H9 (cell line): ENCODE results near the gene ZIC5. TPM values are rescaled to one million over a fixed set of nuclear protein-coding genes. Genes with fewer than 3 reads are reported as not detected.

Experiments used
- DNase-seq: peaks from one replicate; pipeline ENCODE4 v3.0.0-alpha.2; 2017
- H2AFZ ChIP-seq: one replicate; pipeline ENCODE4 v1.6.1; 2013; ENCODE audit warnings: mild to moderate bottlenecking, low read length, control low read depth, moderate library complexity
- H2AK5ac ChIP-seq: 2 replicates; pipeline ENCODE4 v1.6.1; 2013; ENCODE audit warnings: low read length, control low read depth, mixed read lengths; ENCODE audit not compliant: insufficient read length
- H2BK120ac ChIP-seq: one replicate; pipeline ENCODE4 v1.6.1; 2013; ENCODE audit warnings: low read depth, mild to moderate bottlenecking, low read length, control low read depth, inconsistent platforms; ENCODE audit not compliant: poor library complexity, severe bottlenecking
- H2BK12ac ChIP-seq: 2 replicates; pipeline ENCODE4 v1.6.1; 2013; ENCODE audit warnings: low read length, control low read depth, mixed read lengths, low read depth; ENCODE audit not compliant: insufficient read length
- H2BK15ac ChIP-seq: 2 replicates; pipeline ENCODE4 v1.6.1; 2013; ENCODE audit warnings: low read depth, low read length, control low read depth
- H2BK20ac ChIP-seq: one replicate; pipeline ENCODE4 v1.6.1; 2013; ENCODE audit warnings: low read depth, mild to moderate bottlenecking, low read length, control low read depth, inconsistent platforms; ENCODE audit not compliant: poor library complexity, severe bottlenecking
- H2BK5ac ChIP-seq: 2 replicates; pipeline ENCODE4 v1.6.1; 2013; ENCODE audit warnings: low read length, control low read depth, mixed read lengths; ENCODE audit not compliant: insufficient read length
- H3K14ac ChIP-seq: 2 replicates; pipeline ENCODE4 v1.6.1; 2013; ENCODE audit warnings: low read length, control low read depth; ENCODE audit not compliant: insufficient read depth
- H3K18ac ChIP-seq: 2 replicates; pipeline ENCODE4 v1.6.1; 2013; ENCODE audit warnings: low read depth, mild to moderate bottlenecking, mixed read lengths, low read length, control low read depth; ENCODE audit not compliant: insufficient read length
- H3K23ac ChIP-seq: 2 replicates; pipeline ENCODE4 v1.6.1; 2013; ENCODE audit warnings: low read length, control low read depth, mixed read lengths, low read depth; ENCODE audit not compliant: insufficient read length
- H3K23me2 ChIP-seq: 2 replicates; pipeline ENCODE4 v1.6.1; 2013; ENCODE audit warnings: low read depth, mild to moderate bottlenecking, mixed read lengths, low read length, control low read depth; ENCODE audit not compliant: insufficient read length, poor library complexity, severe bottlenecking
- H3K27ac ChIP-seq: 2 replicates; pipeline ENCODE4 v1.5.1; 2013; ENCODE audit warnings: low read length, control low read depth, mixed read lengths, low read depth; ENCODE audit not compliant: insufficient read length
- H3K27me3 ChIP-seq: 2 replicates; pipeline ENCODE4 v1.6.1; 2013; ENCODE audit warnings: low read length, control low read depth, inconsistent platforms; ENCODE audit not compliant: insufficient read depth
- H3K4ac ChIP-seq: 2 replicates; pipeline ENCODE4 v1.6.1; 2013; ENCODE audit warnings: low read depth, mild to moderate bottlenecking, control low read depth, inconsistent platforms, low read length, moderate library complexity
- H3K4me1 ChIP-seq: 2 replicates; pipeline ENCODE4 v1.6.1; 2013; ENCODE audit warnings: low read length, control low read depth, inconsistent platforms; ENCODE audit not compliant: insufficient read depth
- H3K4me2 ChIP-seq: 2 replicates; pipeline ENCODE4 v1.6.1; 2013; ENCODE audit warnings: low read length, control low read depth, mixed read lengths; ENCODE audit not compliant: insufficient read length, insufficient read depth
- H3K56ac ChIP-seq: 2 replicates; pipeline ENCODE4 v1.6.1; 2013; ENCODE audit warnings: low read depth, mild to moderate bottlenecking, mixed read lengths, low read length, control low read depth; ENCODE audit not compliant: insufficient read length
- H3K79me1 ChIP-seq: 2 replicates; pipeline ENCODE4 v1.6.1; 2013; ENCODE audit warnings: low read depth, mild to moderate bottlenecking, moderate library complexity, low read length, control low read depth, inconsistent platforms; ENCODE audit not compliant: insufficient read depth, poor library complexity, severe bottlenecking
- H3K79me2 ChIP-seq: 2 replicates; pipeline ENCODE4 v1.6.1; 2013; ENCODE audit warnings: low read length, control low read depth, inconsistent platforms; ENCODE audit not compliant: insufficient read depth
- H3K9ac ChIP-seq: 2 replicates; pipeline ENCODE4 v1.6.1; 2013; ENCODE audit warnings: low read length, control low read depth, mixed read lengths; ENCODE audit not compliant: insufficient read length; ENCODE audit errors: extremely low read depth
- H3K9me3 ChIP-seq: one replicate; pipeline ENCODE4 v1.6.1; 2013; ENCODE audit warnings: low read depth, low read length, inconsistent platforms; ENCODE audit not compliant: control insufficient read depth
- H3T11ph ChIP-seq: one replicate; pipeline ENCODE4 v1.6.1; 2013; ENCODE audit warnings: mild to moderate bottlenecking, low read length, control low read depth, inconsistent platforms
- H4K20me1 ChIP-seq: one replicate; pipeline ENCODE4 v1.6.1; 2013; ENCODE audit not compliant: control insufficient read depth, insufficient read length, insufficient read depth
- H4K5ac ChIP-seq: 2 replicates; pipeline ENCODE4 v1.6.1; 2013; ENCODE audit warnings: low read depth, mild to moderate bottlenecking, mixed read lengths, low read length, control low read depth; ENCODE audit not compliant: insufficient read length
- H4K8ac ChIP-seq: replicated peaks from 2 replicates; pipeline ENCODE4 v1.6.1; 2013; ENCODE audit warnings: low read length, control low read depth, mixed read lengths, low read depth; ENCODE audit not compliant: insufficient read length
- H4K91ac ChIP-seq: 2 replicates; pipeline ENCODE4 v1.6.1; 2013; ENCODE audit warnings: low read depth, mild to moderate bottlenecking, moderate library complexity, mixed read lengths, low read length, control low read depth; ENCODE audit not compliant: insufficient read length
- H3K27ac Mint-ChIP-seq, 3 experiments: 2 replicates in 2 of 3; 3 replicates in 1 of 3; pipeline ENCODE4 v1.8.0; 2020 to 2021; ENCODE audit warnings: mixed read lengths in 3 of 3, mild to moderate bottlenecking in 1 of 3, moderate library complexity in 1 of 3
- H3K27me3 Mint-ChIP-seq: 2 replicates; pipeline ENCODE4 v1.8.0; 2021; ENCODE audit warnings: low read depth, mild to moderate bottlenecking, moderate library complexity, mixed read lengths
- H3K36me3 Mint-ChIP-seq, 3 experiments: 2 replicates in 2 of 3; 3 replicates in 1 of 3; pipeline ENCODE4 v1.8.0; 2020 to 2021; ENCODE audit warnings: low read depth in 3 of 3, mixed read lengths in 3 of 3; ENCODE audit not compliant: insufficient read depth in 1 of 3
- H3K4me1 Mint-ChIP-seq, 2 experiments: 2 replicates each; pipeline ENCODE4 v1.8.0; 2020; ENCODE audit warnings: mixed read lengths in 2 of 2
- H3K4me3 Mint-ChIP-seq, 2 experiments: 2 replicates in 1 of 2; 3 replicates in 1 of 2; pipeline ENCODE4 v1.8.0; 2020 to 2021; ENCODE audit warnings: mild to moderate bottlenecking in 2 of 2, mixed read lengths in 2 of 2, moderate library complexity in 1 of 2
- H3K9me3 Mint-ChIP-seq, 2 experiments: 2 replicates in 1 of 2; 3 replicates in 1 of 2; pipeline ENCODE4 v1.8.0; 2020; ENCODE audit warnings: mild to moderate bottlenecking in 2 of 2, mixed read lengths in 2 of 2, moderate library complexity in 1 of 2
- WGBS: extraction: QIAGEN DNeasy Blood & Tissue Kit; methylation state at CpG from one replicate; pipeline ENCODE4 v1.1.7; 2013; ENCODE audit warnings: missing lambda C conversion rate, low lambda C conversion rate, mixed read lengths; ENCODE audit not compliant: insufficient read length; ENCODE audit errors: extremely low coverage; 5-methylcytosine and 5-hydroxymethylcytosine counted together
- total RNA-seq: library from RNA; stranded (reverse); gene quantifications from 2 replicates; pipeline ENCODE4 v1.2.1, GENCODE V29; 2021
- TF ChIP-seq, protein P1 (sequence below): fragments of 200-600 bp; sonication (generic); conservative IDR thresholded peaks from 3 replicates; pipeline ENCODE4 v1.8.0; 2021; ENCODE audit warnings: antibody characterized with exemption, mild to moderate bottlenecking

The ZIC5 gene
- total RNA-seq, 1 experiment from 2014 or later = 51.9 TPM

GRCh38 chr13:99973163-99973807 is 1.7 kb upstream of the ZIC5 start:
- Mint-ChIP-seq H3K4me3 (peak overlapping the region; percentile 84 to 91), H3K27me3 (peaks cover 39% of the 10 kb centered on the region), H3K4me1 (peaks cover 61 to 64% of the 10 kb centered on the region in 2 experiments), H3K9me3 (peaks cover 5 to 7% of the 10 kb centered on the region in 2 experiments; a peak in 4 of 5 replicates), H3K27ac (peak overlapping the region in 1 of 3 experiments; percentile 91; a peak in 3 of 7 replicates), H3K36me3 (peaks cover 11 to 14% (median 13%) of the 10 kb centered on the region in 3 experiments)
- Histone ChIP-seq H2AFZ (no peak overlapping the region), H2BK120ac (no peak overlapping the region), H4K8ac (no peak overlapping the region), H3K79me2 (peaks cover 10% of the 10 kb centered on the region; the same call in 1 of the 2 replicates), H3K4ac (no peak overlapping the region), H2AK5ac (no peak overlapping the region), H3K9ac (no peak overlapping the region), H3K23ac (no peak overlapping the region), H4K20me1 (no peaks in the 10 kb centered on the region), H4K5ac (no peak overlapping the region), H4K91ac (no peak overlapping the region), H3K27me3 (peaks cover 4% of the 10 kb centered on the region; the same call in 1 of the 2 replicates), H3K23me2 (peaks cover 38% of the 10 kb centered on the region), H3K9me3 (no peaks in the 10 kb centered on the region), H3K27ac (no peak overlapping the region), H3K79me1 (no peaks in the 10 kb centered on the region), H2BK15ac (no peak overlapping the region), H3K4me2 (peak overlapping the region; percentile 29), H2BK12ac (no peak overlapping the region), H3K14ac (no peak overlapping the region), H2BK5ac (no peak overlapping the region), H3K56ac (no peak overlapping the region), H2BK20ac (no peak overlapping the region), H3K4me1 (peaks cover 10% of the 10 kb centered on the region; the same call in 1 of the 2 replicates), H3K18ac (no peak overlapping the region), H3T11ph (no peak overlapping the region)
- TF ChIP-seq, protein P1, sequence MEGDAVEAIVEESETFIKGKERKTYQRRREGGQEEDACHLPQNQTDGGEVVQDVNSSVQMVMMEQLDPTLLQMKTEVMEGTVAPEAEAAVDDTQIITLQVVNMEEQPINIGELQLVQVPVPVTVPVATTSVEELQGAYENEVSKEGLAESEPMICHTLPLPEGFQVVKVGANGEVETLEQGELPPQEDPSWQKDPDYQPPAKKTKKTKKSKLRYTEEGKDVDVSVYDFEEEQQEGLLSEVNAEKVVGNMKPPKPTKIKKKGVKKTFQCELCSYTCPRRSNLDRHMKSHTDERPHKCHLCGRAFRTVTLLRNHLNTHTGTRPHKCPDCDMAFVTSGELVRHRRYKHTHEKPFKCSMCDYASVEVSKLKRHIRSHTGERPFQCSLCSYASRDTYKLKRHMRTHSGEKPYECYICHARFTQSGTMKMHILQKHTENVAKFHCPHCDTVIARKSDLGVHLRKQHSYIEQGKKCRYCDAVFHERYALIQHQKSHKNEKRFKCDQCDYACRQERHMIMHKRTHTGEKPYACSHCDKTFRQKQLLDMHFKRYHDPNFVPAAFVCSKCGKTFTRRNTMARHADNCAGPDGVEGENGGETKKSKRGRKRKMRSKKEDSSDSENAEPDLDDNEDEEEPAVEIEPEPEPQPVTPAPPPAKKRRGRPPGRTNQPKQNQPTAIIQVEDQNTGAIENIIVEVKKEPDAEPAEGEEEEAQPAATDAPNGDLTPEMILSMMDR = no peak
- DNase-seq = no peak
- no CpG with 5 or more reads among the region's 11 CpGs for WGBS
